Stimulated activated CD8-positive, alpha-beta memory T cell treated with anti-CD3 and anti-CD28 coated beads, Interleukin-12 subunit alpha, Interleukin-12 subunit beta, amount 100 ng/mL, for 1 hour (primary cell): Measurements from ENCODE around the gene ZGPAT.

ENCODE experiments used
- DNase-seq: peaks from one replicate; pipeline ENCODE4 v3.0.0-alpha.2; 2020; ENCODE audit warnings: low read depth

ZGPAT gene

DNA sequence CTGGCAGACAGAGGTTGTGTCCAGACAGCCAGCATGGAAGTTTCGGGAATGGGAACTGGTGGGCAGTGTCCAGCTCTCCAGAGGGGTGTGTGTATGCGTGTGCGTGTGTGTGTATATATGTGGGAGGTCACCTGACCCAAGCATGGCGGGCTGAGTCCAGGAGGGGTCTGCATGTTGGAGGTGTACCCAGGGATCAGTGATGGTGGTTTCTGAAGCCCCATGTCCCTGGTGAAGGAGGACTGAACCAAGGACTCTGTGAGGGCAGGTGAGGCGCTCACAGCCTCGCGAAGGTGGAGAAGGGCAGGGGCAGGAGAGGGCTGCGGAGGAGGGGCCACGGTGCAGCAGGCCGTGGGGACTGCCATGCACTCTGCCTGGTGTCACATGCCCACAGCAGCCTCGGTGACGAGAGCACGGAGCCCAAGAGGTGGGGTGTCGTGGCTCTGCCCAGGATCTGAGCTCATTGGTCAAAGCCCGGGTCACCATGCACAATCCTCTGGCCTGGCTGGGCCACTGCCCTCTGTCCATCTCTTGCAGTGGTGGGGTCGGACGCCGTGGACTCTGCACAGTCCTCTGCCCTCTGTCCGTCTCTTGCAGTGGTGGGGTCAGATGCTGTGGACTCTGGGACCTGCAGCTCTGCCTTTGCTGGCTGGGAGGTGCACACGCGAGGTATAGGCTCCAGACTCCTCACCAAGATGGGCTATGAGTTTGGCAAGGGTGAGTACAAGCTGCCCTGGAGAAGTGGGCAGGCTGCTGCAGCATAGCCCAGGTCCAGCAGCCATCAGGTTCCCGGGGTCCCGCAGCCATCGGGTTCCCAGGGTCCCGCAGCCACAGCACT, 26.5 kb downstream of the ZGPAT start:
- no peak for DNase-seq

DNA sequence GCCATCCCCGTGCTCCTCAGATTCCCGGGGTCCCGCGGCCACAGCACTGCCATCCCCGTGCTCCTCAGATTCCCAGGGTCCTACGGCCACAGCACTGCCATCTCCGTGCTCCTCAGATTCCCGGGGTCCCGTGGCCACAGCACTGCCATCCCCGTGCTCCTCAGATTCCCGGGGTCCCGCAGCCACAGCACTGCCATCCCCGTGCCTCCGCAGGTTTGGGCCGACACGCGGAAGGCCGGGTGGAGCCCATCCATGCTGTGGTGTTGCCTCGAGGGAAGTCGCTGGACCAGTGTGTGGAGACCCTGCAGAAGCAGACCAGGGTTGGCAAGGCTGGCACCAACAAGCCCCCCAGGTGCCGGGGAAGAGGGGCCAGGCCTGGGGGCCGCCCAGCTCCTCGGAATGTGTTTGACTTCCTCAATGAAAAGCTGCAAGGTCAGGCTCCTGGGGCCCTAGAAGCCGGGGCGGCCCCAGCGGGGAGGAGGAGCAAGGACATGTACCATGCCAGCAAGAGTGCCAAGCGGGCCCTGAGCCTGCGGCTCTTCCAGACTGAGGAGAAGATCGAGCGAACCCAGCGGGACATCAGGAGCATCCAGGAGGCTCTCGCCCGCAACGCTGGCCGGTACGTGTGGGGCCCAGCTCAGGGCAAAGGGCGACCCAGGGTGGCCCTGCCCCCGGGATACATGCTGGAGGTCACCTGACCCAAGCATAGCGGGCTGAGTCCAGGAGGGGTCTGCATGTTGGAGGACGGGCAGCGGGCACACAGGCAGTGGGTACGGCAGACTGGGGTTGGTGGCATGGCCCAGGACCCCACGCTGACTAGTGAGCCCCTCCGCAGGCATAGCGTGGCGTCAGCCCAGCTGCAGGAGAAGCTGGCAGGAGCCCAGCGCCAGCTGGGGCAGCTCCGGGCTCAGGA, 27.4 kb downstream of the ZGPAT start:
- no peak for DNase-seq

DNA sequence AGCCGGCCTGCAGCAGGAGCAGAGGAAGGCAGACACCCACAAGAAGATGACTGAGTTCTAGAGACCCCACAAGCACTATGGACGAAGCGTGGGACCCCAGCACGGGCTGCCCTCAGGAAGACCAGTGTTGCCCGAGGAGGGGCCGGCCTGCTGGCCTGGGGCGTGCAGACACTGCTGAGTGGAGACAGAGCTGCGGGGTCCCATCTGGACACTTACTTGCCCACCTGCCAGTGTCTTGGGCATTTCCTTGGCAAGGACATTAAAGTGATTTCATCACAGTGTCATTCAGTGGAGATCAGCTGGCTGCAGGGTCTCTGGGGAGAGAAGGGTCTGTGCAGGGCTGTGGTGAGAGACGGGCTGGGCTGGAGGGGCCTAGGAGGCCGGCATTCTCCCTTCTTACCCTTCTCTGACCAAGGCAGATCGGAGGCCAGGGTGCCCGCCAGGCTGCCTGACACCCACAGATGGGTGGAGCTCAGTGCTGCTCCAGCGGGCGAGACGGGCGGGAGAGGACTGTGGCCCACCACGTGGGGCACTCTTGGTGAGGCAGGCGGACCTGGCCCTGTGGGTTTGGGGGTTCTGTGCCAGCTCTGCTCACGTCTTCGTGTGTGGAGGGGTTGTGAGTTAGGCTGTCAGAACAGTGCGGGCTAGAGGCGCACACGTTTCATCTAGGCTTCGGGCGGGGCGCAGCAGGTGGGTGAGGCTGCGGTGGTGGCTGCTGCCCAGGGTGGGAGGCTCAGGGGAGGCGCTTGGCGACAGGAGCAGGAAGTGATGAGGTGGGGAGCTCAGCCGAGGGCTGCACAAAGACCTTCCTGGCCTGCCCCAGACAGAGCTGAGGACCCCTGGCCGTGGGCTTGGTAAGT, 28.2 kb downstream of the ZGPAT start, which contains the start of gene LIME1:
Gene LIME1, plus strand, starts transcription at position 806 of the 860 bp plus-strand sequence. CDS start 886 bp downstream, outside the sequence.
- peak; percentile 56 for DNase-seq

DNA sequence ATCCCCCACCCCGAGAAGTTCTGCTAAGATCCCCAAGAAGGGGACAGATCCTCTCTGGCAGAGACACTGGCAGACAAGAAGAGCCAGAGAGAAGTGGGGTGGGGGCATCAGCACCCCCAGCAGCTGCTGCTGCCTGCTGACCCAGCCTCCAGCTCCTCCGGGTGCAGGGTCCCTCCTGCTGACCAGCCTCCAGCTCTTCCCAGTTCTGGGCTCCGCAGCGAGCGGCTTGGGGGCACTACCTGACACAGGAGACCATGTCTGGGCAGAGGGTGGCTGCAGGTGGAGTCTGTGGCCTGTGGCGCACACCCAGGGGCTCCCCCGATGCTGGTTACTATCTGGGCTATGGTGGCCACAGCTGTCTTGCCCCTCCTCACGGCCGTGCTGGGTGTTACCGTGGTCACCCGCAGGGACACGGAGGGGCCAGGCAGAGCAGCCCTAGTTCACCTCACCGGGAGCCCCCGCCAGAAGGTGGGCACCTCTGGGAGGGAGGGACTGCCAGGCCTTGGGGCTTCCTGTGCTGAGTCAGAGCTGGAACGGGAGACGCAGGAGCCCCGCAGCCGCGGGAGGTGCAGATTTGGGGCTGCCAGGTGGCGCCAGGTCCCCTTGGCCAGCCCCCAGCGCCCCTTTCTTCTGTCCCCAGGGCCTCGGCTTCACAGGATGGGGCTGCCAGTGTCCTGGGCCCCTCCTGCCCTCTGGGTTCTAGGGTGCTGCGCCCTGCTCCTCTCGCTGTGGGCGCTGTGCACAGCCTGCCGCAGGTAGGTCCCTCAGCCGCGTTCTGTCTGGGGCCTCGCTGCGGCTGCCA, 29.3 kb downstream of the ZGPAT start:
- no peak for DNase-seq

DNA sequence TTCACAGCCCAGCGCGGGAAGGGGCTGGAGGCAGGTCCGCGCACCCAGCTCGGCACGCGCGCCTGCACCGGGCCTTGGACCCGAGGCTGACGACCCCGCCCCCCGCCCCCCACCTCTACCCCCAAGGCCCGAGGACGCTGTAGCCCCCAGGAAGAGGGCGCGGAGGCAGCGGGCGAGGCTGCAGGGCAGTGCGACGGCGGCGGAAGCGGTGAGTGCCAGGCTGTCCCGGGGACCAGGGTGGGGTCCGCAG, 29.8 kb downstream of the ZGPAT start:
- DNase-seq = no peak

DNA sequence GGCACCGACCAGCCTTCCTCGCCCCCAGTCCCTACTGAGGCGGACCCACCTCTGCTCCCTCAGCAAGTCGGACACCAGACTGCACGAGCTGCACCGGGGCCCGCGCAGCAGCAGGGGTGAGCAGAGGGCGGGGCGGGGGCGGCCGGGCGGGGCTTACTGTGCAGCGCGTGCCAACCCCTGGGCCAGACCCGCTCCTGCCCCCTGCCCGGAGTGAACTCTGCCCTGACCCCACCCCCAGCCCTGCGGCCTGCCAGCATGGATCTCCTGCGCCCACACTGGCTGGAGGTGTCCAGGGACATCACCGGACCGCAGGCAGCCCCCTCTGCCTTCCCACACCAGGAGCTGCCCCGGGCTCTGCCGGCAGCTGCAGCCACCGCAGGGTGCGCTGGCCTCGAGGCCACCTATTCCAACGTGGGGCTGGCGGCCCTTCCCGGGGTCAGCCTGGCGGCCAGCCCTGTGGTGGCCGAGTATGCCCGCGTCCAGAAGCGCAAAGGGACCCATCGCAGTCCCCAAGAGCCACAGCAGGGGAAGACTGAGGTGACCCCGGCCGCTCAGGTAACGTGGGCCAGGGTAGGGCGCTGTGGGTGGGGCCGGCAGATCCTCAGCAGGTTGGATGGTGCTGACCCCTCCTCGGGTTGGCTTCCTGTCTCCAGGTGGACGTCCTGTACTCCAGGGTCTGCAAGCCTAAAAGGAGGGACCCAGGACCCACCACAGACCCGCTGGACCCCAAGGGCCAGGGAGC, 30.3 kb downstream of the ZGPAT start:
- DNase-seq = no peak

DNA sequence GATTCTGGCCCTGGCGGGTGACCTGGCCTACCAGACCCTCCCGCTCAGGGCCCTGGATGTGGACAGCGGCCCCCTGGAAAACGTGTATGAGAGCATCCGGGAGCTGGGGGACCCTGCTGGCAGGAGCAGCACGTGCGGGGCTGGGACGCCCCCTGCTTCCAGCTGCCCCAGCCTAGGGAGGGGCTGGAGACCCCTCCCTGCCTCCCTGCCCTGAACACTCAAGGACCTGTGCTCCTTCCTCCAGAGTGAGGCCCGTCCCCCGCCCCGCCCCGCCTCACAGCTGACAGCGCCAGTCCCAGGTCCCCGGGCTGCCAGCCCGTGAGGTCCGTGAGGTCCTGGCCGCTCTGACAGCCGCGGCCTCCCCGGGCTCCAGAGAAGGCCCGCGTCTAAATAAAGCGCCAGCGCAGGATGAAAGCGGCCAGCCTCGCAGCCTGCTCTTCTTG, 30.9 kb downstream of the ZGPAT start:
- no peak for DNase-seq

DNA sequence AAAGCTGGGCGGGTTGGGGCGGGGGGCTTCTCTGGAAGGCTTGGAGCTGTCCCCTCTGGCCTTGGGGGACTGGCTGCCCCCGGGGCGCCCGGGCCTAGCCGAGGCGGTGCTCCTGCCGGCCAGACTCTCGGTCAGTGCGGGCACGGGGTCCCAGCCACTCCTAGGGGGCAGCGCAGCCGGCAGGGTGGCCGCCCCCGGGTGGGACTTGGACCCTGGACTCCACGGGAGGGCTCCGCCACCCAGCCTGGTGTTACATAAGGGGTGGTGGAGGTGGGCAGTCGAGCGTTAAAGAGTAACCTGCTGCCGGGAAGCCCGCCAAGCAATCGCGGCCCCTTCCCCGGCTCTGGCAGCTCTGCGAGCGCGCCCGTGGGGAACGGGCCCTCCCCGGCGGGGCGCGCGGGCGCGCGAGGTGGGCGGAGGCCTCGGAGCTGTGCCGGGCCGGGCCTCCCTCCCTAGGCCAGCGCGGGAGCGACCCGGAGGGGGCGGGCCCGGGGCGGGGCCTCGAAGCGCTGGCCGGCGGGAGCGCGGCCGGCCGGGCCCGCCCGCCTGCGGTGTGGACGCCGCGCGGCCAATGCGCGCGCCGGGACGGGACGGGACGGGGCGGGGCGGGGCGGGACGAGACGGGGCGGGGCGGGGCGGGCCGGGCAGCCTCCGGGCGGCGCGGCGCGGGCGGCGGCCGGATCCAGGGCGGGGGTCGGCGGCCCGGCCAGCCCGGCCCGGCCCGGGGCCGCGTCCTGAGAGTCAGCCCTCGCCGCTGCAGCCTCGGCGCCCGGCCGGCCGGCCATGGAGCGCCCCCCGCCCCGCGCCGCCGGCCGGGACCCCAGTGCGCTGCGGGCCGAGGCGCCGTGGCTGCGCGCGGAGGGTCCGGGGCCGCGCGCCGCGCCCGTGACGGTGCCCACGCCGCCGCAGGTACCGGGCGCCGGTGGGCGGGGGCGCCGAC, 31.6 kb downstream of the ZGPAT start, which contains the start of gene SLC2A4RG:
Gene SLC2A4RG, plus strand, starts transcription at position 647 of the 940 bp plus-strand sequence. Its CDS starts 137 bp downstream, at position 784.
- DNase-seq = no peak

DNA sequence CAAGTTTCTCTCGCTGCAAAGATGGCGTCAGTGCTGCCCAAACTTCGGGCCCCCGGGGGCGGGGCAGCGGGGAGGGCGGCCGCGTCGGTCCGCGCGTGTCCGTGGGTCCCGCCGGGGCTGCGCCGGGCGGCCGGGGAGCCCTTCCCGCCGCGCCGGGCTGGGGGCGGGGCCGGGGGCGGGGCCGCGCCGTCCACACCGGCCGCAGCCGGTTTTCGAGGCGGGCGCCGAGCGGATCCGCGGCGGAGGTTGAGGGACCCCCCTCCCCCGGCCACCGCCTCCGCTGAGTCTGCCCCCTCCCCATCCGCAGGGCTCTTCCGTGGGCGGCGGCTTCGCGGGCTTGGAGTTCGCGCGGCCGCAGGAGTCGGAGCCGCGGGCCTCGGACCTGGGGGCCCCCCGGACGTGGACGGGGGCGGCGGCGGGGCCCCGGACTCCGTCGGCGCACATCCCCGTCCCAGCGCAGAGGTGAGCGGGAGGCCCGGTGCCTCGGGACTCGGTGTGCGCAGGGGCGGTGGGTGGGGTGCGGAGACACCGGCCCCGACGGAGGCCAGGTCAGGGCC, 32.3 kb downstream of the ZGPAT start:
- no peak for DNase-seq

DNA sequence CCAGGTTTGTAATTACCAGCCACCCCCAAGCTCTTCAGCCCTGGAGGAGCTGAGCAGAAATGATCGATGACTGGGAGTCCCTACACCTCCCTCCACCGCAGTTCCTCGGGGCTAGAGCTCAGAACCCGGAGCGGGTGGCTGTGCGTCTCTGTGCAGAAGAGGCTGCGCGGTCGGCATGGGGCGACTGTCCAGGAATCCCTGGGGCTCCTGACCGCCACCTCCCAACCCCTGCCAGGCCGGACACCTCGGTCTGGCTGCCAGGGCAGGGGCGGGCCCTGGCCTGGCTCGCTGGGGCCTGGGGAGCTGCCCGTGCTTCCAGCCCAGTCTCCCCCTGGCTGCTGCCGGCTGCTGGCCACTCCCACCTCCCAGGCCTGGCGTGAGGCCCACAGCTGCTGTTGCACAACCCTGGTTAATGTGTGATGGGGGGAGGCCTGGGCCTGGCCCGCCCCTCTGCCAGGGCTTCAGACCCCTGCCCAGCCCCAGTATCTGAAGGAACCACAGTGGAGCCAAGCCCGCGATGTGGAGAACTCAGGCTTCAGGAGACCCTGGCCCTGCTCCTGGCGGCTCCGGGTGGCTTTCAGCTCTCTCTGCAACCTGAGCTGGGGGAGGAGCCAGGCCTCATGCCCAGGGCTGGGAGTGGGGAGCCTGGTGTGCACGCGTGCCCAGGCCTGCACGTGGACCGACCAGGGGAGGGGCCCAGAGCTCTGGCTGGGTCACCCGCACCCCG, 33.0 kb downstream of the ZGPAT start:
- no peak for DNase-seq

DNA sequence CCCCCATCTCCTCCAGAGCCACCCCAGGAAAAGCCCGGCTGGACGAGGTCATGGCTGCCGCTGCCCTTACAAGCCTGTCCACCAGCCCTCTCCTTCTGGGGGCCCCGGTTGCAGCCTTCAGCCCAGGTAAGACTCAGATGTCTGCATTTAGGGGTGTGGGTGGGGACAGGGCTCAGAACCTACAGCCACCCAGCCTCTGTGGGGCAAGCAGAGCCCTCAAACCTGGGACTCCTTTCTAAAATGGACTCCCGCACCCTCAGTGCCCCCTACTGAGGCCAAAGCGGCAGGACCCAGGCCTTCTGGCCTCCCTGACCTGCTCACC, 33.5 kb downstream of the ZGPAT start:
- DNase-seq = no peak

DNA sequence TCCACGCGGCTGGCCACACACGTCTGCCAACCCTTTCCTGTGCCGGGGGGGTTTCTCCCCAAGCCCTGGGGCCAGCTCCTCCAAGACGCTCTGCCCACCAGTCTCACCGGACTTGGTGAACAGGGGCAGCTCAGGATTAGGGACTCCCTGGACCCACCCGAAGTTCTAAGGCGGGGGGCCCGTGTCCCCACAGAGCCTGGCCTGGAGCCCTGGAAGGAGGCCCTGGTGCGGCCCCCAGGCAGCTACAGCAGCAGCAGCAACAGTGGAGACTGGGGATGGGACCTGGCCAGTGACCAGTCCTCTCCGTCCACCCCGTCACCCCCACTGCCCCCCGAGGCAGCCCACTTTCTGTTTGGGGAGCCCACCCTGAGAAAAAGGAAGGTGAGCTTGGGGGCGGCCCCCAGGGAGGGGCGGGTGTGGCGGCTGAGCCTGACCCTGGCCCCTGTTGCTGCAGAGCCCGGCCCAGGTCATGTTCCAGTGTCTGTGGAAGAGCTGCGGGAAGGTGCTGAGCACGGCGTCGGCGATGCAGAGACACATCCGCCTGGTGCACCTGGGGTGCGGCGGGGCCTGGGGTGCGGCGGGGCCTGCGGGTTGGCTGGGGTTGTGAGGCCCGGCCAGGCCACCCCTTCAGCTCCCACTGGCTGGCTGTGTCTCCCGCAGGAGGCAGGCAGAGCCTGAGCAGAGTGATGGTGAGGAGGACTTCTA, 34.0 kb downstream of the ZGPAT start:
- no peak for DNase-seq

DNA sequence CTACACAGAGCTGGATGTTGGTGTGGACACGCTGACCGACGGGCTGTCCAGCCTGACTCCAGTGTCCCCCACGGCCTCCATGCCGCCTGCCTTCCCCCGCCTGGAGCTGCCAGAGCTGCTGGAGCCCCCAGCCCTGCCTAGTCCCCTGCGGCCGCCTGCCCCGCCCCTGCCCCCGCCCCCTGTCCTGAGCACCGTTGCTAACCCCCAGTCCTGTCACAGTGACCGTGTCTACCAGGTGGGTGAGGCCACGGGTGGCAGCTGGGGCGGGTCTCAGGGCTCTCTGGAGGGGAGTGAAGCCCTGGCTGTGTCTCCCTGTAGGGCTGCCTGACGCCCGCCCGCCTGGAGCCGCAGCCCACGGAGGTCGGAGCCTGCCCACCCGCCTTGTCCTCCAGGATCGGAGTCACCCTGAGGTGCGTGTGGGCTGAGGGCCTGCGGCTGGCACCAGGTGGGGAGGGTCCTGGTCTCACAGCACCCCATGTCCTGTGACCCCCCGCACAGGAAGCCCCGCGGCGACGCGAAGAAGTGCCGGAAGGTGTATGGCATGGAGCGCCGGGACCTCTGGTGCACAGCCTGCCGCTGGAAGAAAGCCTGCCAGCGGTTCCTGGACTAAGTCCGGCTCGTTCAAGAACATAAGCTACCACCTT, 34.7 kb downstream of the ZGPAT start:
- no peak for DNase-seq

DNA sequence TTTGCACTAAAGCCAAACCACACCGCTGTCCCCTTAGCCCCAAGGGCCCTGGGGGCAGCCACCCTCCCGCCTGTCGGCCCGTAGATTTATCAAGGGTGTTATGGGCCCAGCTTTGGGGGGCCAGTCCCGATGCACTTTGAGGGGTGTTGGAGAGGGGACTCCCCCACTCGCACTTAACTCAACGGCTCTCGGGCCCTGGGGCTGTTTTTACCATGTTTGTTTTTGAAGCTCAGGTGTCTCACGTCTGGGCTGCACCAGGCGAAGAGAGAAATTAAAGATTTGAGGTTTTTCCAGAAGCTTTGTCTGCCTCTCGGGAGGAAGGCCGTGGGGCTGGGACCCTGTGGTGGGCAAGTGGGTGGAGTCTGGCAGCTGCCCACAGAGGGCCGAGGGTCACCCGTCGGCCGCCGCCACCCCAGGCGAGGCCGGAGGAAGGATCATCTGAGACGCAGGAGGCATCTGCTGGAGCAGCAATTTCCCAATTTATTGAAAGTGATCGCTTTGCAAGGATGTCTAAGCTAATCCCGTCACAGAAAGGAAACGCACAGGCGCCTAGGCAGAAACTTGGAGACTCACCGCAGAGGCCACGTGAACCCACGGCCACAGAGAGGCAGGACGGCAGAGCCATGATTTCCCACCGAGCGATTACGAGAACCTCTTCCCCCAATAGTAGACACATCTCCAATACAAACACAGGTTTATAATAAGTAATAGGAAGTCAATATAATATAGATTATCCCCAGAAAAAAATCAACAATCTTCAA, 35.6 kb downstream of the ZGPAT start:
- DNase-seq = no peak

DNA sequence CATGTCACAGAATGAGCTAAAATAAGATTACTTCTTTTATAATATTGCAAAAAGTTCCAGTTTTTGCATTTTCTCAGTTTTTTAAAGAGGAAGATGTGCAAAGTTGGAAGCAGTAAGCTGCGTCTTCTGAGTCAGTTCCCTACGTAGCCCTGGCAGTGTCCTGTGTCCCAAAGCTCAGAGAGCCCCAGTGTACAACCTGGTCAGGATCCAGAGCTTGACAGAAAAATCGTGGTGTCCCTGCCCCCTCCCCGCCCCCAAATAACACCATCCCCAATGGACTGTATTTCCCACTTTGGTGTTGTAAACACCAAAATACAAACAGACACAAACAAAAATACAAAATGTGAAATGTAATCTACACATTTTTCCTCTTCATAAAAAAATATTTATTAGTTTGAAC, 36.3 kb downstream of the ZGPAT start:
- DNase-seq = no peak

DNA sequence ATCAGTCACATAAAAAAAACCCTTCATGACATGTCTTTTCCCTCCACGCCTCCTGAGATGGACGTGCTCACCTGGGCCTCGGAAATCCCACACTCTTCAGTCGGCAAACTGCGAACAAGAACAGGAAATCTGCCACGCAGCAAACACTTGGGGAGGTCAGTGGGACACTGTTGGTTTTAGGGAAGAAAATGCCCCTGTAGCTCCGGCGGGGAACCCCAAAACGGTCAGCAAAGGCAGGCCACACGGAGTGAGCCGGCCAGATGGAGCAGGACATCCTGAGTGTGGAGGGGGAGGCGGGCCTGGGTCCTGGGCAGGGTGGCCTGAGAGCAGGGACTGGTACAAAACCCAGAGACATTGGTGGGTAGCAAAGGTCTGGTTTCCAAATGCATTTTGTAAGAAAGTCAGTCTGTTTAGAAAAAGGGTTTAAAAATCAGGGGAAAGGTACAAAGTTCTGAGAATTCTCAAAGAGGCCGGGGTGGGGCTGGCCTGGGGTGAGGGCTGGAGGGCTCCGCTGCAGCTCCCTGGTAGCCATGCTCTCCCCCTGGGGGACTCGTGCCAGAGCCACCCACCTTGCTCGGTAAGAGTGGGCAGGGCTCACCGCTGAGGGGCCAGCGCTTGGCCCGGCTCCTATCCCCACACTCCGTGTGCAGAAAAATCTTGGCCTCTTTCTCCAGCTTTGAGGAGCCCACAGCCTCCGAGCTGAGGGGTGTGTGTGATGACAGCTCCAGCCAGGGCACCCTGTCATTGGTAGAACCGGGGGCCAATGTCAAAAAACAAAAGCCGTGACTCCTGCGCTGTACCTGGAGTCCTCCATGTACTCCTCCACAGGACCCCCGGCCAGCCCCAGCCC, 37.0 kb downstream of the ZGPAT start:
- DNase-seq = no peak
